B cell (primary cell): Measurements from ENCODE around the gene CAPRIN2. TPM values are rescaled to one million over a fixed set of nuclear protein-coding genes. Genes with fewer than 3 reads are reported as not detected.

Source experiments
- ATAC-seq: fragments of 200-7000 bp; cut with Tn5 transposase; one replicate; pipeline ENCODE4 v1.10.0; 2021; ENCODE audit warnings: low read depth, mild to moderate bottlenecking, moderate number of reproducible peaks, moderate library complexity
- CTCF ChIA-PET: fragments of 350-600 bp; sonication (Branson Sonifier 250); formaldehyde crosslinking; loops from one replicate; lab custom pipeline; 2021; ENCODE audit warnings: antibody characterized with exemption, inconsistent platforms; lab: Charles Lee
- POLR2A ChIA-PET: fragments of 350-600 bp; sonication (Branson Sonifier 250); formaldehyde crosslinking; loops from one replicate; lab custom pipeline; 2021; ENCODE audit warnings: antibody characterized with exemption; lab: Charles Lee
- DNase-seq: peaks from one replicate; pipeline ENCODE4 v3.0.0; 2013
- H2AFZ ChIP-seq: 2 replicates; pipeline ENCODE4 v1.6.1; 2012; ENCODE audit warnings: mild to moderate bottlenecking, low read depth, low read length; ENCODE audit not compliant: insufficient read depth, poor library complexity, severe bottlenecking
- H3K27ac ChIP-seq, 2 donors: 1 replicate in 1 of 2; 2 replicates in 1 of 2; pipeline ENCODE4 v1.5.1; 2012 to 2013; ENCODE audit warnings: low read length in 2 of 2, mild to moderate bottlenecking in 2 of 2, moderate library complexity in 1 of 2
- H3K27me3 ChIP-seq, 4 experiments: fragments of 200-600 bp in 1 of 4; sonication (generic) in 1 of 4; replicated peaks in 1 of 4; 1 replicate in 2 of 4; 2 replicates in 2 of 4; pipeline versions ENCODE4 v1.6.1 to v1.7.0; 2013 to 2016; ENCODE audit warnings: low read length in 3 of 4, mild to moderate bottlenecking in 2 of 4, mixed read lengths in 1 of 4, moderate library complexity in 1 of 4; ENCODE audit not compliant: insufficient read depth in 4 of 4, control insufficient read depth in 3 of 4; ENCODE audit errors: control extremely low read depth in 1 of 4
- H3K36me3 ChIP-seq, 2 experiments: replicated peaks in 1 of 2; 1 replicate in 1 of 2; 2 replicates in 1 of 2; pipeline versions ENCODE4 v1.6.1 to v1.7.1; 2013; ENCODE audit warnings: low read length in 1 of 2; ENCODE audit not compliant: insufficient read depth in 2 of 2, control insufficient read depth in 1 of 2; ENCODE audit errors: control extremely low read depth in 1 of 2, extremely low read depth in 1 of 2
- H3K4me1 ChIP-seq, 2 donors: fragments of 200-600 bp in 1 of 2; sonication (generic) in 1 of 2; 1 replicate in 1 of 2; 2 replicates in 1 of 2; pipeline versions ENCODE4 v1.5.1 to v1.6.1; 2013 to 2017; ENCODE audit warnings: low read length in 2 of 2; ENCODE audit not compliant: control insufficient read depth in 2 of 2, insufficient read depth in 2 of 2
- H3K4me2 ChIP-seq: replicated peaks from 2 replicates; pipeline ENCODE3; 2012; ENCODE audit warnings: mild to moderate bottlenecking, low read depth, low read length; ENCODE audit not compliant: poor library complexity, severe bottlenecking
- H3K4me3 ChIP-seq, 5 experiments: fragments of 200-600 bp in 1 of 5; sonication (generic) in 1 of 5; 1 replicate in 3 of 5; 2 replicates in 2 of 5; pipeline versions ENCODE4 v1.5.1 to v1.7.0; 2011 to 2016; ENCODE audit warnings: low read length in 4 of 5, mild to moderate bottlenecking in 4 of 5, low read depth in 2 of 5, control low read depth in 1 of 5, moderate library complexity in 1 of 5; ENCODE audit not compliant: insufficient read depth in 1 of 5; ENCODE audit errors: control extremely low read depth in 1 of 5, extremely low read depth in 1 of 5
- H3K79me2 ChIP-seq: fragments of 200-600 bp; sonication (generic); one replicate; pipeline ENCODE4 v1.6.0; 2016; ENCODE audit warnings: low read length; ENCODE audit not compliant: control insufficient read depth, insufficient read depth
- H3K9ac ChIP-seq: fragments of 200-600 bp; sonication (generic); 2 replicates; pipeline ENCODE4 v1.6.1; 2017; ENCODE audit warnings: mild to moderate bottlenecking, low read length, moderate library complexity
- H3K9me3 ChIP-seq, 3 donors: one replicate each; pipeline versions ENCODE4 v1.6.1 to v1.7.1; 2013; ENCODE audit warnings: low read length in 2 of 3; ENCODE audit not compliant: control insufficient read depth in 2 of 3, insufficient read depth in 1 of 3; ENCODE audit errors: control extremely low read depth in 1 of 3
- H4K20me1 ChIP-seq: 2 replicates; pipeline ENCODE4 v1.6.0; 2012; ENCODE audit warnings: mild to moderate bottlenecking, low read length; ENCODE audit not compliant: insufficient read depth, control insufficient read depth, poor library complexity, severe bottlenecking
- H3K27ac Mint-ChIP-seq: one replicate; pipeline ENCODE4 v1.8.0; 2021; ENCODE audit warnings: mixed read lengths
- H3K27me3 Mint-ChIP-seq: one replicate; pipeline ENCODE4 v1.8.0; 2021; ENCODE audit warnings: mixed read lengths
- H3K4me1 Mint-ChIP-seq: one replicate; pipeline ENCODE4 v1.8.0; 2021; ENCODE audit warnings: mixed read lengths
- H3K4me3 Mint-ChIP-seq: one replicate; pipeline ENCODE4 v1.8.0; 2021; ENCODE audit warnings: mixed read lengths
- H3K9me3 Mint-ChIP-seq: one replicate; pipeline ENCODE4 v1.8.0; 2022; ENCODE audit warnings: mixed read lengths; ENCODE audit not compliant: insufficient read depth
- EZH2 ChIP-seq: IDR thresholded peaks from 2 replicates; pipeline ENCODE4 v1.6.1; 2012; ENCODE audit warnings: borderline replicate concordance, low read depth, mild to moderate bottlenecking, moderate library complexity, low read length; ENCODE audit not compliant: insufficient read depth, poor library complexity, severe bottlenecking
- WGBS: methylation state at CpG from one replicate; pipeline ENCODE4 v1.1.5; 2013; ENCODE audit warnings: missing lambda C conversion rate; ENCODE audit not compliant: insufficient coverage; 5-methylcytosine and 5-hydroxymethylcytosine counted together
- intact Hi-C: fragments of 100-400 bp; cut with micrococcal nuclease; formaldehyde crosslinking; loops from one replicate; pipeline ENCODE4 v1.10.0; 2022
- polyA minus RNA-seq: library from RNA; depleted of rRNA, polyadenylated mRNA; stranded (reverse); fragments of >200 nt; gene quantifications from 2 replicates; pipeline ENCODE4 v1.2.3, GENCODE V29; 2012
- polyA plus RNA-seq: library from polyadenylated mRNA; depleted of rRNA; stranded (reverse); fragments of >200 nt; gene quantifications from 2 replicates; pipeline ENCODE4 v1.2.3, GENCODE V29; 2012
- total RNA-seq, 2 donors: library from RNA; stranded (reverse); fragments of 120-200 nt in 1 of 2; gene quantifications; 1 replicate in 1 of 2; 2 replicates in 1 of 2; pipeline versions ENCODE4 v1.2.3 to v1.2.4, GENCODE V29; 2013 to 2022
- TF ChIP-seq, protein P1 (sequence below): fragments of 200-600 bp; IDR thresholded peaks from one replicate; pipeline ENCODE4 v1.8.0; 2022; ENCODE audit warnings: antibody characterized with exemption, mild to moderate bottlenecking

Gene CAPRIN2, protein sequence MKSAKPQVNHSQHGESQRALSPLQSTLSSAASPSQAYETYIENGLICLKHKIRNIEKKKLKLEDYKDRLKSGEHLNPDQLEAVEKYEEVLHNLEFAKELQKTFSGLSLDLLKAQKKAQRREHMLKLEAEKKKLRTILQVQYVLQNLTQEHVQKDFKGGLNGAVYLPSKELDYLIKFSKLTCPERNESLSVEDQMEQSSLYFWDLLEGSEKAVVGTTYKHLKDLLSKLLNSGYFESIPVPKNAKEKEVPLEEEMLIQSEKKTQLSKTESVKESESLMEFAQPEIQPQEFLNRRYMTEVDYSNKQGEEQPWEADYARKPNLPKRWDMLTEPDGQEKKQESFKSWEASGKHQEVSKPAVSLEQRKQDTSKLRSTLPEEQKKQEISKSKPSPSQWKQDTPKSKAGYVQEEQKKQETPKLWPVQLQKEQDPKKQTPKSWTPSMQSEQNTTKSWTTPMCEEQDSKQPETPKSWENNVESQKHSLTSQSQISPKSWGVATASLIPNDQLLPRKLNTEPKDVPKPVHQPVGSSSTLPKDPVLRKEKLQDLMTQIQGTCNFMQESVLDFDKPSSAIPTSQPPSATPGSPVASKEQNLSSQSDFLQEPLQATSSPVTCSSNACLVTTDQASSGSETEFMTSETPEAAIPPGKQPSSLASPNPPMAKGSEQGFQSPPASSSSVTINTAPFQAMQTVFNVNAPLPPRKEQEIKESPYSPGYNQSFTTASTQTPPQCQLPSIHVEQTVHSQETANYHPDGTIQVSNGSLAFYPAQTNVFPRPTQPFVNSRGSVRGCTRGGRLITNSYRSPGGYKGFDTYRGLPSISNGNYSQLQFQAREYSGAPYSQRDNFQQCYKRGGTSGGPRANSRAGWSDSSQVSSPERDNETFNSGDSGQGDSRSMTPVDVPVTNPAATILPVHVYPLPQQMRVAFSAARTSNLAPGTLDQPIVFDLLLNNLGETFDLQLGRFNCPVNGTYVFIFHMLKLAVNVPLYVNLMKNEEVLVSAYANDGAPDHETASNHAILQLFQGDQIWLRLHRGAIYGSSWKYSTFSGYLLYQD
- total RNA-seq, result 55.2 and 57.8 TPM in 2 replicates
- total RNA-seq (2013), result 26.3 TPM
- 24.5 and 31.3 TPM in 2 replicates for polyA plus RNA-seq
- polyA minus RNA-seq, result 13.8 and 15.8 TPM in 2 replicates

DNA sequence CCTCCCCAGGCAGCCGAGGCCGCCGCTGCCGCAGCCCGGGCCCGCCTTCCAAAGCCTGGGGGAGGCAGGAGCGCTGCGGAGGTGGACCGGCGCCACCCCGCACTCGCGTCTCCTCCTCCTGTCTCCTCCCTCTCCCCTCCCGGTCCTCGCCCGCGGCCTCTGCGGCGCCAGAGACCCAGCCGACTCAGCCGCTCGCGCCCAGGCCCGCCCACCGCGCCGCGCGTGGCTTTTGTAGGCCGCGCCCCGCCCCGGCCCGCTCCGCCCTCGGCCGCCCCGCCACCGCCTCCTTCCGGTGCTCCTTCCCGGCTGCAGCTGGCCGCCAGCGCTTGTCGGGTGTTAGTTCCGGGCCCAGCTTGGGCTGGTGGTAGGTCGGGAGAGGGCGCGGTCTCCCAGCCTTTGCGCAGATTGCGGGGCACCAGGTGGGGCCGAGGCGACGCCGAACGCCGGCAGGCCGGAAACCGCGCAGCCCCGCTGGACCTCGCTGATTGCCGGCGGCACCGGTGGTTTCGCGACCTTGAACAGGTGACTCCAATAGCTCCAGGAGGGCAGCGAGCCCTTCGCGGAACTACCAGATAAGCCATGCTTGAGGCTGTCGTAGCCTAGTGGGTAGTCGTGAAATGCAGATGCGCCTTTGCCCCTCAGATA is at the start of gene CAPRIN2:
Gene CAPRIN2 (minus strand): TSS at position 202 of the 645 bp plus-strand sequence. CDS start 1,431 bp downstream, outside the sequence.
- Mint-ChIP-seq H3K9me3 (no peaks in the 10 kb centered on the region), H3K4me1 (peaks cover 23% of the 10 kb centered on the region)
- POLR2A ChIA-PET, result interaction anchor here (0.6 to 1.2 kb wide), 2 partner anchors 59 to 891 kb away, joined by 5 to 8 read pairs; partner anchors contain the start of gene IPO8

More for the DNA sequence above, at the start of gene CAPRIN2:
- TF ChIP-seq, protein P1, sequence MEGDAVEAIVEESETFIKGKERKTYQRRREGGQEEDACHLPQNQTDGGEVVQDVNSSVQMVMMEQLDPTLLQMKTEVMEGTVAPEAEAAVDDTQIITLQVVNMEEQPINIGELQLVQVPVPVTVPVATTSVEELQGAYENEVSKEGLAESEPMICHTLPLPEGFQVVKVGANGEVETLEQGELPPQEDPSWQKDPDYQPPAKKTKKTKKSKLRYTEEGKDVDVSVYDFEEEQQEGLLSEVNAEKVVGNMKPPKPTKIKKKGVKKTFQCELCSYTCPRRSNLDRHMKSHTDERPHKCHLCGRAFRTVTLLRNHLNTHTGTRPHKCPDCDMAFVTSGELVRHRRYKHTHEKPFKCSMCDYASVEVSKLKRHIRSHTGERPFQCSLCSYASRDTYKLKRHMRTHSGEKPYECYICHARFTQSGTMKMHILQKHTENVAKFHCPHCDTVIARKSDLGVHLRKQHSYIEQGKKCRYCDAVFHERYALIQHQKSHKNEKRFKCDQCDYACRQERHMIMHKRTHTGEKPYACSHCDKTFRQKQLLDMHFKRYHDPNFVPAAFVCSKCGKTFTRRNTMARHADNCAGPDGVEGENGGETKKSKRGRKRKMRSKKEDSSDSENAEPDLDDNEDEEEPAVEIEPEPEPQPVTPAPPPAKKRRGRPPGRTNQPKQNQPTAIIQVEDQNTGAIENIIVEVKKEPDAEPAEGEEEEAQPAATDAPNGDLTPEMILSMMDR, result peak; percentile 29
- TF ChIP-seq EZH2, result no peak
- Histone ChIP-seq H3K79me2 (peaks cover 19% of the 10 kb centered on the region), H3K4me1 (peaks cover 14 to 15% of the 10 kb centered on the region in 2 donors), H3K36me3 (peaks cover 0 to 3% of the 10 kb centered on the region in 2 experiments), H3K9me3 (no peaks in the 10 kb centered on the region), H3K27me3 (no peaks in the 10 kb centered on the region), H3K9ac (peak within 1 kb of the TSS; percentile 72), H3K4me2 (peak within 1 kb of the TSS; percentile 90), H3K27ac (peak within 1 kb of the TSS; percentile 52 to 79), H3K4me3 (peak within 1 kb of the TSS; percentile 49 to 72 (median 71)), H2AFZ (peak within 1 kb of the TSS; percentile 86), H4K20me1 (no peaks in the 10 kb centered on the region)
- WGBS, result under 1% methylated on average over 72 of the region's 72 CpGs
- CTCF ChIA-PET, result interaction anchor here (0.7 to 2.3 kb wide), 5 partner anchors 16 to 1374 kb away, joined by 3 to 11 read pairs (median 3); partner anchors contain the start of genes ERGIC2 and IPO8
- Mint-ChIP-seq H3K27ac (peak within 1 kb of the TSS; percentile 89), H3K4me3 (peak within 1 kb of the TSS; percentile 99), H3K27me3 (no peaks in the 10 kb centered on the region)
- DNase-seq, result peak; percentile 95
- intact Hi-C loops, result loop anchor here (1.0 to 10.0 kb wide), 10 partner anchors 42 to 2000 kb away; partner anchors contain the start of genes DNM1L, ERGIC2, ETFBKMT and IPO8
- peak; percentile 88 for ATAC-seq
